ENCODE results near the gene F12. TPM values are rescaled to one million over a fixed set of nuclear protein-coding genes. Genes with fewer than 3 reads are reported as not detected.

The F12 gene
- total RNA-seq, 1 donor from 2014 or later: 3.1 TPM

DNA sequence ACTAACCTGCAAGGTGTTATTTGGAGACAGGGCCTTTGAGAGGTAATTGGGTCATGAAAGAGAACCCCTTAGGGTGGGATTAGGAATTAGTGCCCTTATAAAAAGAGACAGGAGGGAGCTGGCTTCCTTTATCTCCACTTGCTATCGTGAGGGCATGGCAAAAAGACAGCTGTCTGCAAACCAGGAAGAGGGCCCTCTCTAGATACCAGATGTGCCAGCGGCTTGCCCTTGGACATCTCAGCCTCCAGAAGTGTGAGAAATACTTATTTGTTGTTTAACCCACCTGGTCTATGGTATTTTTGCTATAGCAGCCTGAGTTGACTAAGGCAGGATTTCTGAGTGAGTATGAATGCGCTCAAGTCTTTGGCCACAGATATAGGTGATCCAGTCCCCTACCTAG lies 52.6 kb downstream of the F12 start:
- DNase-seq (ENCODE audit: low read depth): no peak

GRCh38 chr5:177355868-177356168 lies 53.5 kb downstream of the F12 start:
- no peak for DNase-seq (ENCODE audit: low read depth)

DNA sequence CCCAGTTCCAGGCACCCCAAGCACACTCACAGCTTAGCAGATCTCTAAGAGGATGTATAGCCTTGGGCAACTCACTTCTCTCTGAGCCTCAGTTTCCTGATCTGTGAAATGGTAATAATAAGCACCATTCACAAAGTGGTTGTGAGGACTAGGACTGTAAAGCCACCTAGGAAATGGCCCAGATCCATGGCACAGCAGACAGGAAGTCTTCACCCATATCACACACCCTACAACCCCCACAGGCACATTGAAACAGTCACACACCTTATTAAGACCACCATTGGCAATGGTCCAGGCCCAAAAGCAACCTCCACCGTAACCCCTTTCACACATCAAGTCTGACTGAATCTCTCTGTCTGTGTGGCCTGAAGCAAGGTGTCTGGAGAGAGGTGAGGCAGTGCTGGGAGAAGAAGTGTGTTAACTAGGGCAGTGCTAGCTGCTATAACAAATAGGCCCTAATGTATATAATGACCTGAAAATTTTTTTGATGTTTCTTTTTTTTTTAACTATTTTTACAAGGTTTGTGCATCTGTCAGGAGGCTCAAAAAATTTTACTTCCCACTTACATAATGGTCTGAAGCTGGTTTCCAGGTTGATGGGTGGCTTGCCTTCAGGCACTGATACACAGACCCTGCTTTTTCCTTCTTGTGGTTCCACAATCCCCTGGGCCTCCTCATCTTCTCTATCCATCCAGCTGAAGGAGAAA lies 54.0 kb downstream of the F12 start:
- DNase-seq (ENCODE audit: low read depth): no peak

DNA sequence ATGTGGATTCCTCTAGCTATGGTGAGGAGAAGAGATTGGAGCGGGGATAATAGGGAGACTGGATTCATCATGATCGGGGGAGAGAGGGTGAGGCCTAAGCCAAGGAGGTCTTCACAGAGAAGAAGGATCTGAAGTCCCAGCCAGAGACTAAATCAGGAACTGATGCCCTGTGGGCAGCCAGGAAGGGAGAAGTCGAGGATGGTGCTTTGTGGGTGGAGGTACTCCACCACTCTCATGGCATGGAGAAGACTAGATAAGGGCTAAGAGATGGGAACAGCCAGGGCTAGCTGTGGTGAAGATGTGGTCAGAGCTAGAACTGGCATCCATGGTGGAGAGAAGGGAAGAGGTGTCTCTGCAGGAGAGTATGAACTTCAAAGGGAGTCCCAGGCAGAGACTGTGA lies 54.7 kb downstream of the F12 start:
- no peak for DNase-seq (ENCODE audit: low read depth)

GRCh38 chr5:177354256-177354655 lies 55.1 kb downstream of the F12 start:
- DNase-seq (ENCODE audit: low read depth): no peak

DNA sequence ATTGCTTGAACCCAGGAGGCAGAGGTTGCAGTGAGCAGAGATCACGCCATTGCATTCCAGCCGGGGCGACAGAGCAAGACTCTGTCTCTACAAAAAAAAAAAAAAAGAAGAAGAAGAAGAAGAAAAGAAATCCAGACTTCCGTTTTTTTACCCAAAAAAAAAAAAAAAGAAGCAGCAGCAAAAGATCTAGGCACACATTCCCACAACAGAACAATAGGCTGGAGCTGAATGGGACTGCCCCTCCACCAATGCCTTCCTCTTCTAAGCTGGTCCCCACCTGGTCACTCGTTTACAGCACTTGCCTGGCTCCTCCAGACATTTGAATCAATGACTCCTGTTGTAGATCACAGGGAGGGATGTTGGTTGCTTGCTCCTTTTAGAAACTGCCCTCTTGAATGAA lies 56.3 kb downstream of the F12 start:
- no peak for DNase-seq (ENCODE audit: low read depth)

Other genes starting within 250 kb of the F12 start
- gene RAB24, start 105.8 kb downstream of the F12 start, total RNA-seq: 13.5 and 23.0 TPM in 2 replicates
- 52.0 and 115 TPM in 2 replicates for gene PRELID1, start 105.8 kb downstream of the F12 start, total RNA-seq
- gene MXD3, start 97.7 kb downstream of the F12 start, total RNA-seq: 1.4 and 3.6 TPM in 2 replicates
- 242 and 337 TPM in 2 replicates for gene LMAN2, start 57.9 kb downstream of the F12 start, total RNA-seq
- gene RGS14, start 51.6 kb downstream of the F12 start, total RNA-seq: 11.1 and 30.2 TPM in 2 replicates
- gene SLC34A1, start 25.1 kb downstream of the F12 start, total RNA-seq: 0.05 TPM in 1 of 2 replicates, not detected in the other
- gene PFN3, start 8.9 kb downstream of the F12 start, total RNA-seq: not detected in 2 replicates
- gene GRK6, start 17.1 kb upstream of the F12 start, total RNA-seq: 21.3 and 31.1 TPM in 2 replicates
- 9.4 and 11.0 TPM in 2 replicates for gene PRR7, start 37.2 kb upstream of the F12 start, total RNA-seq
- gene DBN1, start 64.1 kb upstream of the F12 start, total RNA-seq: 191 and 241 TPM in 2 replicates
- 103 and 161 TPM in 2 replicates for gene PDLIM7, start 88.0 kb upstream of the F12 start, total RNA-seq
- gene DOK3, start 100.3 kb upstream of the F12 start, total RNA-seq: 0.17 and 13.6 TPM in 2 replicates
- gene DDX41, start 107.4 kb upstream of the F12 start, total RNA-seq: 74.0 and 141 TPM in 2 replicates
- gene FAM193B, start 145.0 kb upstream of the F12 start, total RNA-seq: 7.3 and 25.4 TPM in 2 replicates
- 168 and 181 TPM in 2 replicates for gene TMED9, start 182.6 kb upstream of the F12 start, total RNA-seq
- gene B4GALT7, start 190.6 kb upstream of the F12 start, total RNA-seq: 31.6 and 36.2 TPM in 2 replicates

Data from renal cortical epithelial cell (primary cell).